Upper lobe of left lung (tissue), 4 donors: Measurements from ENCODE around the gene HPX.

ENCODE experiments used
- CTCF ChIP-seq, 6 experiments: fragments of 450-650 bp in 4 of 6; fragments of 200-600 bp in 2 of 6; sonication (generic) in 2 of 6; IDR thresholded peaks; one replicate each; pipeline ENCODE4 v1.5.1; 2016 to 2019; ENCODE audit warnings: antibody characterized with exemption in 6 of 6
- POLR2A ChIP-seq, 4 donors: fragments of 450-650 bp; IDR thresholded peaks; one replicate each; pipeline ENCODE4 v1.5.1; 2016 to 2017; ENCODE audit warnings: antibody characterized with exemption in 4 of 4, mild to moderate bottlenecking in 2 of 4
- POLR2AphosphoS5 ChIP-seq, 2 donors: sonication (generic); formaldehyde crosslinking; IDR thresholded peaks; one replicate each; pipeline ENCODE4 v1.5.1; 2017; ENCODE audit warnings: antibody characterized with exemption in 2 of 2

GRCh38 chr11:6415797-6416196 is 25.0 kb downstream of the HPX start:
- TF ChIP-seq POLR2A (IDR thresholded peaks at IDR 0.05) (no peak), CTCF (IDR thresholded peaks at IDR 0.05) (no peak), POLR2AphosphoS5 (IDR thresholded peaks at IDR 0.05) (no peak)
